CD4-positive, alpha-beta T cell treated with Interleukin-15 for 4 hours (primary cell): ENCODE data around the gene ZC3H6.
"Not testable (repeated sequence)": the region's sequence is repeated elsewhere in the genome, so short reads cannot be mapped to it uniquely, and the experiment has no call there.

Experiments
- DNase-seq: peaks from one replicate; pipeline ENCODE4 v3.0.0-alpha.2; 2020; ENCODE audit warnings: low spot score

The ZC3H6 gene

DNA sequence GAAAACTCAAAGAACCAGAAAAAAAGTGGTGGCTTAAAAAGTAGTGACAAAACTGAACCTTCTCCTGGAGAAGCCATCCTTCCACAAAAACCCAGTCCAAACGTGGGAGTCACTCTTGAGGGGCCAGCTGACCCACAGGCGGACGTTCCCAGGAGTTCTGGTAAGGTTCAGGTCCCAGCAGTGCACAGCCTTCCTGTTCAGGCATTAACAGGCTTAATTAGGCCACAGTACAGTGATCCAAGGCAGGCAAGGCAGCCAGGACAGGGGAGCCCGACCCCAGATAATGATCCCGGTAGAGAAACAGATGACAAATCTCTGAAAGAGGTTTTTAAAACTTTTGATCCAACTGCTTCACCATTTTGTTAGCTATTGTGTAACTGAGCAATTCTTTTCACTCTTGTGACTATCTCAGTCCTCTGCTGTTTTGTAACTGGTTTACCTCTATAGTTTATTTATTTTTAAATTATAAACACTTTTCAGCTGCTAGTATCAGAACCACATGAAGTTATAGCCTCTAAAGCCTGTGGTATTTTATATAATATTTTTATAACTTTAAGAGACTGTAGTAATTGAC, 56.8 kb downstream of the ZC3H6 start:
- no peak for DNase-seq

DNA sequence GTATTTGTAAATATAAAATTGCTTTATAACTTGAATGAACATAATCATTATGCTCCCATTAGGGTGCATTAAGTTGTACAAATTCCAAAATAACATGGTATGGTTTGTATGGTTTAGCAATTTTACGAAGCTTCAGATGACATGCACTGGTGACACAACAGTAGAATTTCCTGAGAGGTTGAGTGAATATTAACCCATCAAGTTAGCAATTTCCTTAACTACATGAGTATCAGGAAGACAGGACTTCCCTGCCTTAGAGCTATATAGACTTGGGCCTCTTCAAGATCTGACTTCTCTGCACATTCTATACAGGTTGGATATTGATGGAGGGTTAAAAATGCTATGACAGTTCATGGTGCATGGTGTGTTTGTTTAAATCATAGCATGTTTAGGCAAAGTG, 60.2 kb downstream of the ZC3H6 start:
- no peak for DNase-seq

DNA sequence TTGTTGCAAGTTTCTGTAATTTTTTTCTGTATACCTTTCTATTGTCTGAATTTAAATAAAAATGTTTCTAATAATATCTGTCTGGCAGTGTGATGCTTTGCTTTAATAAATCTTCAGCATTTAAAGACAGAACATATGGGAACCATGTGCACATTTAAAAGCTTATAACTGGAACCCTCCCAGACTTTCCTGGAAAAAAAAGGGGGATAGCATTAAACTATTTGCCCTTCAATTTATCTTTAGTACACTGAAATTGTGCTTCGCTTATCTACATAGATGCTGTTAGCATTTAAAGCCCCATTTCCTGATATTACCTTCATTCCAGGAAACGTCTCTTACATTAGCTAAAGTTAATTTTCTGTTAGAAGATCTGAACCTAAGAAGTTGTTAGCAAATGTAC, 64.6 kb downstream of the ZC3H6 start:
- no peak for DNase-seq

DNA sequence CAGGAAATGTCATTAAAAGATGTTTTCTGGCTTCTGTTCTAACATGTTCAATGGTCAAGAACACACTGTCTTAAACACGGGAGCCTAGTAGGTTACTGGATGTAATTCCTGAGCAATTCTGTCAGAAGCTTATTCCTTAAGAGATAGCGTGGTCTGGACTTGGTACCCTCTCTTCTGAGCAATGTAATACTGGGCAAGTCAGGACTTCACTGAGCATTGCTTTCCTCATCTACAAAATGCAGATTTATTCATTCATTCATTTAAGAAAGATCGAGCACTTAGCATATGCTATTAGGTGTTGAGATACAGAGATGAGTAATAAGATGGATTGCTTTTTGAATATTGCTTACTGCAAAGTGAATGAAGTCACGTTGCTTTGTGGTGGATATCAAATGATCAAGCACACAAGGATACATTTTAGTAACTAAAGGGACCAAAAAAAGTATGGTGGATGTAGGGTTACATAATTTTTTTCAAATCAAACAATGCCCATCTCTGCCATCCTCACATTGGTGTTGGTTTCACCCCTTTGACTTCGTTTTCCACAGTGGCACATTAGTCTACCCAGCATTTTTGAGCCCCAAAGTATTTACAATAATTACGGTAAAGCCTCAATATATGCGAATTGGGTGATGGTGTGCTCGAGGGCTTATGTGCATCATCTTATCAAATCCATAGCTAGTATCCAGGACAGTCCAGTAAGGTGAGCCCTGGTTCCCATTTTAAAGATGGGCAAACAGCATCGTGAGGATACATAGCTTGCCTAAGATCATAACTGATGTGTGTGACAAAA, 65.3 kb downstream of the ZC3H6 start:
- DNase-seq: no peak

DNA sequence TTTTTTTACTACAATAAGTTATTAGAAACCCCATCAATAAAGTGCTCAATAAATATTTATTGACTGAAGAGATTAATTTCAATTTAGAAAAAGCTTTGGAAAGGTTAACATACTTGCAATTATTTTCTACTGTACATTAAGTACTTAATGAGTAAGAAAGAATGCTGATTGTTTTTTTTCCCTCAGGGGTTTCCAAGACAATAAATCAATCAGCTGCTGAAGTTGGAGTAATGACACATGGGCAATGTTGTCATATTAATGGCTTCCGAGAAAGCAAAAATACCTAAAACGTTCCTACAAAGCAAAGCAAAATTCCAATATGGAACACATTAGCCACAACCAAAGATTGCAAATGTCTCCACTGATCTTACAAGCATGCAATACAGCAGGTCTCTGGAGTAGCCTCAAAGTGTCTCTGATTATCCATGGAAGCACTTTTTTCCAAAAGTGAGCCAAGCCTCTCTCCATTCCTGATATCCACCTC, 66.7 kb downstream of the ZC3H6 start:
- DNase-seq: no peak

DNA sequence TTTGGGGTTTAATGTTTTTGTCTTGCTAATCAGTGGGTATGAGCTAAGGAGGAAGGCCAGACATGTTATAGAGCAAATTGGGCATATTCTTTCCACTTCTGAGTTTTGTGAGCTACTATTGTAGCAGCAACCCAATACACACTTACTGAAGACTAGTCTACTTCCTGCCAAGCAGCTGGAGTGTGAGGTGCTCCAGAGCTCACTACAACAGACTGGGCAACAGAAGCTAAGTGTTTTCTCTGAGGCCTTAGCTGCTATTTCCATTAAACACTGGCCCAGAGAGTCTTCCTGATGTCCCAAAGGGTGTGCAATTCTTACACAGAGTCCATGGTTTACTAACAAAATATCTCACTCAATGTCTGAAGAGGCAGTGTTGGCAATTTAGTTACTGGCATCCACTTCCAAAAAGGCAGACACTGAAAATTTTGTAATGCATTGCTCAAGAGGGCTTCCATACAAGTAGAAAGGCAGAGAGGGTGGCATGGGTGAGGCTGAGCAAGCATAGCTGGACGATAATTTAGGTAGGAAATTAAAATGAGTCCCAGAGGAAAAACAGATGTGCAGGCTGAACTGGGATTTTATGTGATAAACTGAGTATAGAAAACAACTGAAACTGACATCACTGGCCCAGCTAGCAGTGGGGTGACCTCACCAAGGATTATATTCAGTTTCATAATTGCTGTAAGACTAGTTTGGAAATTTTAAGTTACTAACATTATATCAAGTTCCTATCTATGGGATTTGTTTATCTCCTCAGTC, 68.6 kb downstream of the ZC3H6 start:
- no peak for DNase-seq

- DNase-seq: no peak
These were observed 69.9 kb downstream of the ZC3H6 start for GRCh38 chr2:112345030-112346027.

DNA sequence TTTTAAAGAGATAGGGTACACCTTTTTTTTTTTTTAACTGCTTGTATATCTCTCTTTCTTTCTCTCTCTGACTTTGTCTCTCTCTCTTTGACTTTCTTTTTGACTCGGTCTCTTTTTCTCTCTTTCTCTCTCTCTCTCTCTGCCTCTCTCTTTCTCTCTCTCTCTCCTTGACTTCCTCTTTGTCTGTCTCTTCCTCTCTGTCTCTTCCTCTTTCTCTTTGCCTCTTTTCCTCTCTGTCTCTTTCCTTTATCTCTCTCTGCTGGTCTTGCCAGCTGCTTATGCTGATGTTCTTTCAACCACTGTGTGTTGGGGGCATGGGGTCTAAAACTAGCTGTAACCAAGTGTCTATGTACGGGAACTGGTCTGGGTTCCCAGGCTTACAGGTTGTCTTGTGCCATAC, 76.9 kb downstream of the ZC3H6 start:
- DNase-seq: not testable (repeated sequence)

- DNase-seq: not testable (repeated sequence)
These were observed 77.6 kb downstream of the ZC3H6 start for GRCh38 chr2:112352809-112353603.

DNA sequence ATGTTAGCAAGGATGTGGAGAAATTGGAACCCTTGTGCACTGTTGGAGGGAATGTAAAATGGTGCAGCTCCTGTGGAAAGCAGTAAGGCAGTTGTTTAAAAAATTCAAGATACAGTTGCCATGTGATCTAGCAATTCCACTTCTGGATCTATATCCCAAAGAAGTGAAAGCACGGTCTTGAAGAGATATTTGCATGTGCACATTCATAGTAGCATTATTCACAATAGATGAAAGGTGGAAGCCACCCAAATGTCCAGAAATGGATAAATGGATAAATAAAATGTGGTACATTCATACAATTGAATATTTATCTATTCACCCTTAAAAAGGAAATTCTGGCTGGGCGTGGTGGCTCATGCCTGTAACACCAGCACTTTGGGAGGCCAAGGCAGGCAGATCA, 78.9 kb downstream of the ZC3H6 start:
- DNase-seq: not testable (repeated sequence)

DNA sequence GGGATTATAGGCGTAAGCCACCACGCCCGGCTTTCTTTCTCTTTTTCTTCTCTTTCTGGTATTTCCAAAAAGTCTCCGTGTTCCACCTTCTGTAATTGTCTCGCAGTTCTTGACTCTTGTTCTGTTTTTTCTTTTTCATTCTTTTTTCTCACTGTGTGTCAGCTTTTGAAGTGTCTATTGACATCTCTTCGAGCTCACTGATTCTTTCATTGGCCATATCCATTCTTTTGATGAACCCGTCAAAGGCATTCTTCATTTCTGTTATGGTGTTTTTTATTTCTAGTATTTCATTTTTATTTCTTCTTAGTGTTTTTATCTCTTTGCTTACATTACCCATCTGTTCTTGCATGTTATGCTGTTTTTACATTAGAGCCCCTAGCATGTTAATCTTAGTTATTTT, 84.7 kb downstream of the ZC3H6 start:
- DNase-seq: not testable (repeated sequence)
